Fibroblast of lung (primary cell): Measurements from ENCODE around the gene SLC9A1. TPM values are rescaled to one million over a fixed set of nuclear protein-coding genes. Genes with fewer than 3 reads are reported as not detected.
A peak's percentile ranks its signal among the peaks of the same experiment; 100 is the strongest.

ENCODE experiments used
- DNase-seq, 2 donors: peaks; one replicate each; pipeline versions ENCODE4 v3.0.0 to v3.0.0-alpha.2; 2010; ENCODE audit warnings: low read depth in 2 of 2
- H2AFZ ChIP-seq: 2 replicates; pipeline ENCODE4 v1.5.1; 2012; ENCODE audit warnings: low read length, control low read depth, inconsistent platforms
- H3K27ac ChIP-seq: 2 replicates; pipeline ENCODE4 v1.5.1; 2011; ENCODE audit warnings: low read length, control low read depth; ENCODE audit not compliant: insufficient read depth
- H3K27me3 ChIP-seq: 2 replicates; pipeline ENCODE4 v1.5.1; 2011; ENCODE audit warnings: mild to moderate bottlenecking, low read length; ENCODE audit not compliant: control insufficient read depth, insufficient read depth
- H3K36me3 ChIP-seq: 2 replicates; pipeline ENCODE4 v1.5.1; 2011; ENCODE audit warnings: low read length; ENCODE audit not compliant: control insufficient read depth, insufficient read depth
- H3K4me1 ChIP-seq: 2 replicates; pipeline ENCODE4 v1.5.1; 2011; ENCODE audit warnings: low read length; ENCODE audit not compliant: control insufficient read depth, insufficient read depth; ENCODE audit errors: extremely low read depth
- H3K4me2 ChIP-seq: 2 replicates; pipeline ENCODE4 v1.5.1; 2011; ENCODE audit warnings: low read length, control low read depth; ENCODE audit not compliant: insufficient read depth; ENCODE audit errors: extremely low read depth
- H3K4me3 ChIP-seq, 4 experiments: fragments of 200-600 bp in 1 of 4; sonication (generic) in 1 of 4; replicated peaks in 1 of 4; 2 replicates each; pipeline ENCODE4 v1.5.1; 2011 to 2016; ENCODE audit warnings: low read length in 4 of 4, low read depth in 3 of 4, mild to moderate bottlenecking in 3 of 4, control low read depth in 2 of 4, inconsistent platforms in 1 of 4, mixed read lengths in 1 of 4; ENCODE audit not compliant: insufficient read depth in 1 of 4; ENCODE audit errors: control extremely low read depth in 1 of 4
- H3K79me2 ChIP-seq: 2 replicates; pipeline ENCODE4 v1.5.1; 2012; ENCODE audit warnings: mild to moderate bottlenecking, low read length, inconsistent platforms; ENCODE audit not compliant: control insufficient read depth, insufficient read depth
- H3K9ac ChIP-seq: 2 replicates; pipeline ENCODE4 v1.5.1; 2011; ENCODE audit warnings: mild to moderate bottlenecking, low read length, control low read depth; ENCODE audit not compliant: insufficient read depth
- H3K9me3 ChIP-seq: 2 replicates; pipeline ENCODE4 v1.5.1; 2012; ENCODE audit warnings: low read depth, low read length; ENCODE audit not compliant: control insufficient read depth, insufficient read depth
- H4K20me1 ChIP-seq: 2 replicates; pipeline ENCODE4 v1.5.1; 2011; ENCODE audit warnings: low read length; ENCODE audit not compliant: control insufficient read depth, insufficient read depth; ENCODE audit errors: extremely low read depth
- EZH2 ChIP-seq: IDR thresholded peaks from 2 replicates; pipeline ENCODE4 v1.5.1; 2012; ENCODE audit warnings: low read length, control low read depth, mild to moderate bottlenecking; ENCODE audit errors: missing control alignments
- polyA plus RNA-seq, 2 donors: library from polyadenylated mRNA; depleted of rRNA in 1 of 2; stranded (reverse) in 1 of 2; unstranded in 1 of 2; fragments of >200 nt; gene quantifications; 2 replicates each; pipeline ENCODE4 v1.2.1, GENCODE V29; 2011 to 2012; ENCODE audit warnings: missing spikeins in 1 of 2
- total RNA-seq: library from RNA; depleted of rRNA; stranded (reverse); fragments of >200 nt; gene quantifications from 2 replicates; pipeline ENCODE4 v1.2.1, GENCODE V29; 2014
- TF ChIP-seq, protein P1 (sequence below), 2 donors: IDR thresholded peaks in 1 of 2; conservative IDR thresholded peaks in 1 of 2; 1 replicate in 1 of 2; 2 replicates in 1 of 2; pipeline ENCODE4 v1.5.1; 2011 to 2012; ENCODE audit warnings: low read length in 2 of 2, control low read depth in 1 of 2, inconsistent platforms in 1 of 2, low read depth in 1 of 2, mild to moderate bottlenecking in 1 of 2

Gene SLC9A1
- total and polyA plus RNA-seq, 2 donors (not counting 1 experiment from before 2014, with no cell fraction given) = 4.9 to 10.4 TPM

DNA sequence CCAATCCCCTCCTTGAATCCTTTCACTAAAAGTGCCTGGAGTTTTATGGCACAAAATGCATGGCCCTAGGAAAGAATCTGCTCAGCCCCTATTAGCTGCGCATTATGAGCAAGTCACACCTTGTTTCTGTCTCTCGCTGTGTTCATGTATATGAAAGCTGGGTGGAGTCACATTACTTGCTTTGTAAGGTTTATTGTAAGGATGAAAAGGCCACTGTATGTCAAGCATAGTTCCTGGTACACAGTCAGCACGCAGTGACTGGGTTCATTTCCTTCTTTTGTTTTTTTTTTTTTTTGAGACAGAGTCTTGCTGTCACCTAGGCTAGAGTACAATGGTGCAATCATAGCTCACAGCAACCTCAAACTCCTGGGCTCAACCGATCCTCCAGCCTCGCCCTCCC lies 6.7 kb upstream of the SLC9A1 start:
- Histone ChIP-seq H3K4me1 (peaks cover 2% of the 10 kb centered on the region), H3K9me3 (no peaks in the 10 kb centered on the region), H3K79me2 (no peaks in the 10 kb centered on the region), H2AFZ (no peak overlapping the region), H3K27ac (no peak overlapping the region), H3K36me3 (no peaks in the 10 kb centered on the region), H4K20me1 (no peaks in the 10 kb centered on the region), H3K4me3 (no peak overlapping the region), H3K27me3 (no peaks in the 10 kb centered on the region), H3K9ac (no peak overlapping the region), H3K4me2 (no peak overlapping the region)
- TF ChIP-seq, protein P1, sequence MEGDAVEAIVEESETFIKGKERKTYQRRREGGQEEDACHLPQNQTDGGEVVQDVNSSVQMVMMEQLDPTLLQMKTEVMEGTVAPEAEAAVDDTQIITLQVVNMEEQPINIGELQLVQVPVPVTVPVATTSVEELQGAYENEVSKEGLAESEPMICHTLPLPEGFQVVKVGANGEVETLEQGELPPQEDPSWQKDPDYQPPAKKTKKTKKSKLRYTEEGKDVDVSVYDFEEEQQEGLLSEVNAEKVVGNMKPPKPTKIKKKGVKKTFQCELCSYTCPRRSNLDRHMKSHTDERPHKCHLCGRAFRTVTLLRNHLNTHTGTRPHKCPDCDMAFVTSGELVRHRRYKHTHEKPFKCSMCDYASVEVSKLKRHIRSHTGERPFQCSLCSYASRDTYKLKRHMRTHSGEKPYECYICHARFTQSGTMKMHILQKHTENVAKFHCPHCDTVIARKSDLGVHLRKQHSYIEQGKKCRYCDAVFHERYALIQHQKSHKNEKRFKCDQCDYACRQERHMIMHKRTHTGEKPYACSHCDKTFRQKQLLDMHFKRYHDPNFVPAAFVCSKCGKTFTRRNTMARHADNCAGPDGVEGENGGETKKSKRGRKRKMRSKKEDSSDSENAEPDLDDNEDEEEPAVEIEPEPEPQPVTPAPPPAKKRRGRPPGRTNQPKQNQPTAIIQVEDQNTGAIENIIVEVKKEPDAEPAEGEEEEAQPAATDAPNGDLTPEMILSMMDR (conservative IDR thresholded peaks at IDR 0.05 in 1 of 2, IDR thresholded peaks at IDR 0.05 in 1 of 2; ENCODE audit: low read depth in 1 of 2, low read length in 2 of 2) = no peak
- TF ChIP-seq EZH2 = no peak
- DNase-seq = no peak

- H3K4me2 ChIP-seq = no peak overlapping the region
- H3K9me3 ChIP-seq = no peaks in the 10 kb centered on the region
- no peak overlapping the region for H3K27ac ChIP-seq
- no peak for TF ChIP-seq EZH2
- TF ChIP-seq, protein P1 (conservative IDR thresholded peaks at IDR 0.05 in 1 of 2, IDR thresholded peaks at IDR 0.05 in 1 of 2; ENCODE audit: low read depth in 1 of 2, low read length in 2 of 2) = no peak
- no peaks in the 10 kb centered on the region for H4K20me1 ChIP-seq
- no peak overlapping the region for H3K4me3 ChIP-seq
- H2AFZ ChIP-seq = no peak overlapping the region
- no peaks in the 10 kb centered on the region for H3K36me3 ChIP-seq
- peaks cover 23% of the 10 kb centered on the region for H3K79me2 ChIP-seq
- no peak for DNase-seq
- no peaks in the 10 kb centered on the region for H3K27me3 ChIP-seq
- no peak overlapping the region for H3K9ac ChIP-seq
- H3K4me1 ChIP-seq = peaks cover 6% of the 10 kb centered on the region
Observed at GRCh38 chr1:27157194-27157593, 2.3 kb upstream of the SLC9A1 start.

GRCh38 chr1:27154469-27154990 lies 395 bp downstream of the SLC9A1 start:
- Histone ChIP-seq H3K9me3 (no peaks in the 10 kb centered on the region), H3K27ac (peak overlapping the region; percentile 83), H3K4me3 (peak overlapping the region; percentile 72 to 80 (median 78)), H3K4me2 (peak overlapping the region; percentile 84), H3K9ac (peak overlapping the region; percentile 62), H3K36me3 (peaks cover 2% of the 10 kb centered on the region), H4K20me1 (no peaks in the 10 kb centered on the region), H3K27me3 (no peaks in the 10 kb centered on the region), H3K79me2 (peaks cover 41% of the 10 kb centered on the region), H3K4me1 (peaks cover 9% of the 10 kb centered on the region), H2AFZ (no peak overlapping the region)
- TF ChIP-seq EZH2 = no peak
- TF ChIP-seq, protein P1 (conservative IDR thresholded peaks at IDR 0.05 in 1 of 2, IDR thresholded peaks at IDR 0.05 in 1 of 2; ENCODE audit: low read depth in 1 of 2, low read length in 2 of 2) = no peak
- DNase-seq = no peak
